Measurements from ENCODE around the gene ZCCHC24. TPM values are rescaled to one million over a fixed set of nuclear protein-coding genes. Genes with fewer than 3 reads are reported as not detected.

ZCCHC24 gene
- total RNA-seq, 1 donor from 2014 or later: 0.52 TPM

DNA sequence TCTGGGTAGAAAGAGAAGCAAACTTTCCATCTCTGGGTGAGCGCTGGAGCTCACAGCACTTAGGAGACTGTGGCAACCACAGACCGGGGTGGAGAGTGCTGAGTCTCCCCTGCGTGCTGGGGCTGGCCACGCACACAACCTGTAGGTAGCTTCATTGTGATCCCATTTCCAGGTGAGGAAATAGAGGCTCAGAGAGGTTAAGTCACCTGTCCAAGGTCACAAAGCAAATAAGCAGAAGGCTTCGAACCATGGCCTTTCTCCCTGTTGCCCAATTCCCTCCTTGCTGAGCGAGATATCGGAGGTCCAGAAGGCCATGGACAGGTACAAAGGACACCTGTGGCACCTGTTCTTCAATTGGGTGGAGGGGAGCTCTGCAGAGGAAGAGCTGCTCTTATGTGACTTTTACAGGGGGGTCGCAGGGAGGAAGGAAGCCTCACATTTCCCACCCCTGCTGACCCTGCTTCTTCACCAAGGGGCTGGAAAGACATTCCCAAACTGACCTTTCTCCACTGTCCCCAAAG, 39.4 kb downstream of the ZCCHC24 start:
- no peak for DNase-seq (ENCODE audit: low spot score)
- Mint-ChIP-seq H3K4me3 (no peak overlapping the region), H3K36me3 (ENCODE audit: low read depth) (no peaks in the 10 kb centered on the region), H3K4me1 (ENCODE audit: low read depth) (no peaks in the 10 kb centered on the region), H3K27ac (no peak overlapping the region), H3K27me3 (ENCODE audit: insufficient read depth) (peaks cover 3% of the 10 kb centered on the region), H3K9me3 (no peaks in the 10 kb centered on the region)
- intact Hi-C loops (cut with micrococcal nuclease): no loop called here

DNA sequence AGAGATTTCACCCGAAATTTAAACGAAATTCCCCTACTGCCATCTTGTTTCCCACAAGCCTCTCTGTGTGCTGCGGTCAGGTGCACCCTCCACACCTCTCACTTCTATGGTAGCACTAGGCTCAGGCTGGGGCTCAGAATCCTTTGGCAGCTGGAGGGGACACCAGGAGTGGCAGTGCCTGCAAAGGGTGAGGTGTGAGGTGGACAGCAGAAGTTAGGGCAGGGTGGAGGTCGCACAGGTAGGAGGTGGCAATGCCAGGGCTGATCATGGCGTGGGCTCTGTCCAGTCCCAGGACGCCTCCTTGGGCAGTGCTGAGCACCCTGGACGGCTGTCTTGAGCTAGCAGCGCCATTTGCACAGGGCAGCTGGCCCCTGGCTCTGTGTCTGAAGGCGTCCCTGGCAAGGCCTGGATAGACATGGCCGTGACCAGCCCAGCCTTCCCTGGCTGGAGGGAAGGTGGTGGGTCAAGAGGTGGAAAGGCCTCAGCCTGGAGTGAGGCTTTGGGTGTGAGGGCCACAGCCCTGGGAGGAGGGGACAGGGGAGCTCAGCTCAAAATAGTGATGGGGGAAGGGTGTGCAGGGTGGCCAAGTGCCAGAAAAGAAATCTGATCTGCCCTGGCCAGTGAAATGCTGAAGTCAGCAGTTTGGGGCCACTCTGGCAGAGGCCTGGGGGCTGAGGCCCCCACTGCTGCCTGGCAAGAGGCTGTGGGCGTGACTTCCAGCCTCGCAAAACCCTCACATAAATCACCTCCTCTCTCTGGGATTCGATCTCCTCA, 40.0 kb downstream of the ZCCHC24 start:
- Mint-ChIP-seq H3K9me3 (no peaks in the 10 kb centered on the region), H3K27ac (no peak overlapping the region), H3K36me3 (ENCODE audit: low read depth) (no peaks in the 10 kb centered on the region), H3K4me3 (no peak overlapping the region), H3K27me3 (ENCODE audit: insufficient read depth) (peaks cover 2% of the 10 kb centered on the region), H3K4me1 (ENCODE audit: low read depth) (no peaks in the 10 kb centered on the region)
- intact Hi-C loops (cut with micrococcal nuclease): no loop called here
- no peak for DNase-seq (ENCODE audit: low spot score)

GRCh38 chr10:79404690-79405131, 40.7 kb downstream of the ZCCHC24 start:
- Mint-ChIP-seq H3K9me3 (no peaks in the 10 kb centered on the region), H3K36me3 (ENCODE audit: low read depth) (no peaks in the 10 kb centered on the region), H3K27ac (no peak overlapping the region), H3K27me3 (ENCODE audit: insufficient read depth) (peaks cover 2% of the 10 kb centered on the region), H3K4me1 (ENCODE audit: low read depth) (no peaks in the 10 kb centered on the region), H3K4me3 (no peak overlapping the region)
- DNase-seq (ENCODE audit: low spot score): no peak
- intact Hi-C loops (cut with micrococcal nuclease): no loop called here

- Mint-ChIP-seq H3K36me3 (ENCODE audit: low read depth) (no peaks in the 10 kb centered on the region), H3K9me3 (no peaks in the 10 kb centered on the region), H3K27me3 (ENCODE audit: insufficient read depth) (peaks cover 2% of the 10 kb centered on the region), H3K4me3 (no peak overlapping the region), H3K4me1 (ENCODE audit: low read depth) (no peaks in the 10 kb centered on the region), H3K27ac (no peak overlapping the region)
- no peak for DNase-seq (ENCODE audit: low spot score)
- intact Hi-C loops (cut with micrococcal nuclease): no loop called here
These were observed 41.2 kb downstream of the ZCCHC24 start for GRCh38 chr10:79404231-79404609.

GRCh38 chr10:79403441-79404230, 41.8 kb downstream of the ZCCHC24 start:
- no peaks in the 10 kb centered on the region for H3K4me1 Mint-ChIP-seq (ENCODE audit: low read depth)
- DNase-seq (ENCODE audit: low spot score): no peak
- intact Hi-C loops (cut with micrococcal nuclease): no loop called here

DNA sequence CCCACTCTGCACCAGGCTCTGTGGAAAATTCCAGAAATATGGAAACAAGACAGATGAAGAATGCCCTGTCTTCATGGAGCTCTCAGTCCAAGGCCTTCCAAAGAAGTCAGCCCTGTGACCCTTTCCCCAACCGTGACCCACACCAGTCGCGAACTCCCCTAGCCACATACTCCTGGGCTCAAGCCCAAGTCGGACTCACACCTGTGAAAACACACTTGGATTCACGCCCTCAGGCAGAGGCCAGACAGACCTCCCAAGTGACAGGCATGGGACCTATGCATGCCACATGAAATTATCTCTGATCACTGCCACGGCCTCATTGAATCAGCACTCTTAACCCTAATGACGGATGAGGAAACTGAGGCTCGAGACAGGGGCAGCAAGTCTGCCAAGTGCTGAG, 42.5 kb downstream of the ZCCHC24 start:
- no peak overlapping the region for H3K4me3 Mint-ChIP-seq
- no peak for DNase-seq (ENCODE audit: low spot score)
- no peaks in the 10 kb centered on the region for H3K36me3 Mint-ChIP-seq (ENCODE audit: low read depth)
- intact Hi-C loops (cut with micrococcal nuclease): no loop called here
- H3K27me3 Mint-ChIP-seq (ENCODE audit: insufficient read depth): peaks cover 4% of the 10 kb centered on the region
- H3K27ac Mint-ChIP-seq: no peak overlapping the region
- H3K4me1 Mint-ChIP-seq (ENCODE audit: low read depth): no peaks in the 10 kb centered on the region
- no peaks in the 10 kb centered on the region for H3K9me3 Mint-ChIP-seq

More at GRCh38 chr10:79403441-79404230, 41.8 kb downstream of the ZCCHC24 start:
- H3K36me3 Mint-ChIP-seq (ENCODE audit: low read depth): no peaks in the 10 kb centered on the region
- no peak overlapping the region for H3K4me3 Mint-ChIP-seq
- H3K9me3 Mint-ChIP-seq: no peaks in the 10 kb centered on the region
- H3K27ac Mint-ChIP-seq: no peak overlapping the region
- peaks cover 2% of the 10 kb centered on the region for H3K27me3 Mint-ChIP-seq (ENCODE audit: insufficient read depth)

DNA sequence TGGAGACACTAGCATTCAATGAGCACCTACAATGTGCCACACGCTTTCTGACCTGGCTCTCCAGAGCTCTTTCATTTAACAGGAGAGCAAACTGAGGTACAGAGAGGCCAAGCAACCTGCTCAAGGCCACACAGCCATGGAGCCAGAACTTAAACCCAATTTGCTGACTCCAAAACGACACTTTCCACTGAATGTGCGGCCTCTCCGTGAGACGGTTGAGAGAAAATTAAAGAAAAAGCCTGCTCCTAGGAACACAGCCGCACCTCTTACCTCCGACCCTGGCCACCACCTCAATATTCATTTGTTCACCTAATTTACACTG, 42.8 kb downstream of the ZCCHC24 start:
- intact Hi-C loops (cut with micrococcal nuclease): no loop called here
- H3K4me1 Mint-ChIP-seq (ENCODE audit: low read depth): no peaks in the 10 kb centered on the region
- no peak overlapping the region for H3K27ac Mint-ChIP-seq
- DNase-seq (ENCODE audit: low spot score): no peak
- no peaks in the 10 kb centered on the region for H3K36me3 Mint-ChIP-seq (ENCODE audit: low read depth)
- H3K9me3 Mint-ChIP-seq: no peaks in the 10 kb centered on the region
- H3K4me3 Mint-ChIP-seq: no peak overlapping the region
- peaks cover 4% of the 10 kb centered on the region for H3K27me3 Mint-ChIP-seq (ENCODE audit: insufficient read depth)

- no peaks in the 10 kb centered on the region for H3K9me3 Mint-ChIP-seq
- H3K4me1 Mint-ChIP-seq (ENCODE audit: low read depth): no peaks in the 10 kb centered on the region
- H3K27ac Mint-ChIP-seq: no peak overlapping the region
- peaks cover 4% of the 10 kb centered on the region for H3K27me3 Mint-ChIP-seq (ENCODE audit: insufficient read depth)
- no peak overlapping the region for H3K4me3 Mint-ChIP-seq
- no peak for DNase-seq (ENCODE audit: low spot score)
- no peaks in the 10 kb centered on the region for H3K36me3 Mint-ChIP-seq (ENCODE audit: low read depth)
- intact Hi-C loops (cut with micrococcal nuclease): no loop called here
These were observed 44.2 kb downstream of the ZCCHC24 start for GRCh38 chr10:79401015-79401921.

GRCh38 chr10:79400146-79401004, 45.0 kb downstream of the ZCCHC24 start:
- peak; percentile 22 for DNase-seq (ENCODE audit: low spot score)
- Mint-ChIP-seq H3K36me3 (ENCODE audit: low read depth) (no peaks in the 10 kb centered on the region), H3K27me3 (ENCODE audit: insufficient read depth) (peaks cover 5% of the 10 kb centered on the region), H3K27ac (no peak overlapping the region), H3K4me3 (no peak overlapping the region), H3K9me3 (no peaks in the 10 kb centered on the region), H3K4me1 (ENCODE audit: low read depth) (no peaks in the 10 kb centered on the region)
- intact Hi-C loops (cut with micrococcal nuclease): loop anchor here (1.0 kb wide), 1 partner anchor 67 kb away; no protein-coding TSS in a partner anchor

- no peak for DNase-seq (ENCODE audit: low spot score)
- Mint-ChIP-seq H3K4me1 (ENCODE audit: low read depth) (no peaks in the 10 kb centered on the region), H3K27me3 (ENCODE audit: insufficient read depth) (peaks cover 7% of the 10 kb centered on the region), H3K36me3 (ENCODE audit: low read depth) (no peaks in the 10 kb centered on the region), H3K4me3 (no peak overlapping the region), H3K27ac (no peak overlapping the region), H3K9me3 (no peaks in the 10 kb centered on the region)
- intact Hi-C loops (cut with micrococcal nuclease): no loop called here
These were observed 46.1 kb downstream of the ZCCHC24 start for GRCh38 chr10:79399223-79399831.

DNA sequence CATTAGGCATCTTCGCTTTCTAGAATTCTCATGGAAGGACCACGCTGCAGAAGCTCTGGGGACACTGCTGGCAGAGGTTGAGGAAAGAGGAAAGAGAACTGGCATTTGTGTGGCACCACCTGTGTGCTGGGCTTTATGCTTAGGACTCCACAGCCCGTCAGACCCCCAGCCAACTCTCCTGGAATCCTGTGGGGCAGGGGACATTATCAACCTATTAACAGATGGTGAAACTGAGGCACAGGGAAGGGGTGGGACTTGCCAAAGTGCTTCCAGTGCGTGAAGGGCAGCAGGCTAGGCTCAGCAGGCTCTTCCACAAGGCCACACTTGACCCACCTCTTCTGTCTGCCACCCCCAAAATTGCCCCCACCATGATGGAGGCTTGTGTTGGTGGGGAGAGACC, 46.8 kb downstream of the ZCCHC24 start:
- no peak for DNase-seq (ENCODE audit: low spot score)
- peaks cover 7% of the 10 kb centered on the region for H3K27me3 Mint-ChIP-seq (ENCODE audit: insufficient read depth)
- no peak overlapping the region for H3K27ac Mint-ChIP-seq
- no peaks in the 10 kb centered on the region for H3K4me1 Mint-ChIP-seq (ENCODE audit: low read depth)
- no peaks in the 10 kb centered on the region for H3K9me3 Mint-ChIP-seq
- H3K4me3 Mint-ChIP-seq: no peak overlapping the region
- intact Hi-C loops (cut with micrococcal nuclease): no loop called here
- H3K36me3 Mint-ChIP-seq (ENCODE audit: low read depth): no peaks in the 10 kb centered on the region

Measured in activated T-helper 1 cell treated with anti-CD3 and anti-CD28 coated beads, Interleukin-12 subunit alpha, Interleukin-12 subunit beta, Interleukin-2, Interleukin-4 antibody, amounts not matched to agents 30 ng/mL and 10 ng/mL and 1 ng/mL, durations not matched to agents 14 hours and 24 hours and 36 hours (primary cell).